Occipital lobe (tissue), 2 donors: ENCODE data around the gene DAPK3. TPM values are rescaled to one million over a fixed set of nuclear protein-coding genes. Genes with fewer than 3 reads are reported as not detected.
"Not testable (repeated sequence)": the region's sequence is repeated elsewhere in the genome, so short reads cannot be mapped to it uniquely, and the experiment has no call there.

Experiments used
- DNase-seq: peaks from one replicate; lab custom pipeline; 2025; lab: John Stamatoyannopoulos, UW
- total RNA-seq: library from RNA; depleted of rRNA; stranded (reverse); fragments of >200 nt; gene quantifications from one replicate; pipeline ENCODE4 v1.2.3, GENCODE V29; 2014

DAPK3 gene
- total RNA-seq, 1 donor from 2014 or later: 51.3 TPM

GRCh38 chr19:4005436-4005835 lies 34.5 kb upstream of the DAPK3 start:
- DNase-seq: not testable (repeated sequence)

DNA sequence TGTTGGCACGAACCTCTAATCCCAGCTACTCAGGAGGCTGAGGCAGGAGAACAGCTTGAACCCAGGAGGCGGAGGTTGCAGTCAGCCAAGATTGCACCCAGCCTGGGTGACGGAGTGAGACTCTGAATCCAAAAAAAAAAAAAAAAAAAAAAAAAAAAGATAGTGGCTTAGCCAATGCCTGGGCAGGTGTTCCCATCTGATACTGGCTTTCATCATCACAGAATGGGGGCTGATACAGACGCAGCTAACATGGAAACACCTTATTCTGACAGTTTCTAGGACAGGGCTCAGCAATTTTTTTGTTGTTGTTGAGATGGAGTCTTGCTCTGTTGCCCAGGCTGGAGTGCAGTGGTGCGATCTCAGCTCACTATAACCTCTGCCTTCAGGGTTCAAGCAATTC lies 29.9 kb upstream of the DAPK3 start:
- not testable (repeated sequence) for DNase-seq

GRCh38 chr19:3998667-3999412 lies 27.9 kb upstream of the DAPK3 start:
- not testable (repeated sequence) for DNase-seq

- DNase-seq: no peak
Measured at GRCh38 chr19:3995607-3996006, 24.7 kb upstream of the DAPK3 start.

GRCh38 chr19:3990815-3991117 lies 19.9 kb upstream of the DAPK3 start:
- DNase-seq: no peak

- DNase-seq: peak; percentile 55
Measured at GRCh38 chr19:3987619-3988371, 16.9 kb upstream of the DAPK3 start.

GRCh38 chr19:3986260-3987041 lies 15.6 kb upstream of the DAPK3 start:
- peak; percentile 60 for DNase-seq

GRCh38 chr19:3985643-3986259 lies 14.9 kb upstream of the DAPK3 start:
- DNase-seq: no peak

DNA sequence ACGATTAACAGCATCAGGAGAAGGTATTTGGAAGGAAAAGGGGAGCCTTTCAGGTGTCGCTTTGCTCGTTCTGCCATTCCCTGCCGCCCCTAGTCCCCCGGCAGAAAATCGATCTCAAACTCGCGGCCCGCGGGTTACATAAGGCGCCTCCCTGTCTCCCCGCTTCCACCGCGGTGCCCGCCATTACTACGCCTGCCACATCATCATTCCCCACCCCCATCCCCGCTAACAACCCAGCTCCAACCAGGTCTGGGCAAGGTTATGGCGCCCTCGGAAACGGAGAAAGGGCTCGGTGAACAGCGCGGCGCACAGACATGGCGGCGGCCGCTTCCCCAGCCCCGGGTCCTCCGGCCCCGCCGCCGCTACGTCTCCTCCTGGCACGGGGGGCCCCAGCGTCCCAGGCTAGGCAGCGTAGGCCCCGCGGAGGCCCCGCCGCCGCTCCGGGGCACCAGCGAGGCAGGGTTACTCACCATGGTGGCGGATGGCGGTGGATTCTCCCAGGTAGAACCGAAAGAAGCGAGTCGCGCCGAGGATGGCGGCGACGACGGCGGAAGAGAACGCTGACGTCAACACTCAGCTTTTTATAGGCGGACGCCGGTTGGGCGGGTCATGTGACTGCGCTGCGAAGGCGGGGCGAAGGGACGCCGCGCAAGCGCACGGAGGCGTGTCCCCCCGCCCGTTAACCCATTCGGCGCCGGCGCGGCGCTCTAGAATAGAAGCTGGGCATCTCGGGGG lies 14.2 kb upstream of the DAPK3 start, which contains the start of gene EEF2:
EEF2 (minus strand) TSS at position 556 of the 735 bp plus-strand sequence; CDS start at position 473, 83 bp downstream.
- peak; percentile 74 for DNase-seq

GRCh38 chr19:3984584-3984907 lies 13.6 kb upstream of the DAPK3 start:
- DNase-seq: no peak

- DNase-seq: no peak
Measured at GRCh38 chr19:3983936-3984583, 13.2 kb upstream of the DAPK3 start.

DNA sequence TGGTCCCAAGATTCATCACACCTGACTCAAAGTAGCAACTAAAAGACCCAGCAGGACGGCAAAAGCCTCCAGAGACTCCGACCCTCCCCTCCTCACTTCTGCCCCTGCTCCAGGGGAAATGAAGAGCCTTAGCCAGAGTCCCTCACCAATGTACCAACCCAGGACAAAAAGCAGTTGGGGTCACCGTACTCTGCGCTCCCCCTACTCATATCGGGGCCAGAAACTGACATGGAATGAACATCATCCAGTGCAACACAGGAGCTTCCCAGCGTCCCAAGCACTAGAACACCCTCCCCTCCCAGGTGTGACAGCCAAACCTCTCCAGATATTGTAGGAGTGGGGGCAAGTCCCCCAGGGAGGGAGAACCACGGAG lies 12.6 kb upstream of the DAPK3 start:
- no peak for DNase-seq

DNA sequence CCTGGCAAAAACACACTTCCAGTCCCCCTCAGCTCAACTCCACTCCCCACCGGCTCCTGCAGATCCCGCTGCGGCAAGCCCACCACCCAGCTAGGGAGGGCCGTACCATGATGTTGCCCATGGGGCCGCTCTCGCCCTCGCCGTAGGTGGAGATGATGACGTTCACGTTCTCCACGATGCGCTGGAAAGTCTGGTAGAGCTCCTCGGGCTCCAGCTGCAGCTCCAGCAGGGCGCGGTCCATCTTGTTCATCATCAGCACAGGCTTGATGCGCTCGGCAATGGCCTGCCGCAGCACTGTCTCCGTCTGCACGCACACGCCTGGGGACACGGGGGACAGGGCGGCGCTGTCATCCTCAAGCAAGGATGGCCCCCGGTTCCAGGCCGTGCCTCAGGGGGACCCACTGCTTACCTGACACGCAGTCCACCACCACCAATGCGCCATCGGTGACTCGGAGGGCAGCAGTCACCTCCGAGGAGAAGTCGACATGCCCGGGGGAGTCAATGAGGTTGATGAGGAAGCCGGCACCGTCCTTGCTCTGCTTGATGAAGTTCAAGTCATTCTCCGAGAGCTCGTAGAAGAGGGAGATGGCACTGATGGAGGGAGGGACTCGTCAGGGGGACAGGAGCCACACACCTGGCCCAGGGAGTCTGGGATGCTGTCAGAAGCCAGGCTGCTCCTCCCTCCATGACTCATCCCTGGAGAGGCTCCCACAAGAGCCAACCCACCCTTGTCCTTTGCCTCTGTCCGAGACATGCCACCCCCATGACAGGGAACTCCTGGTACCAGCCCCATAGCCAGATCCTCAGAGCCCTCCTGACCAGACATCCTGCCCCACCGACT lies 12.0 kb upstream of the DAPK3 start:
- no peak for DNase-seq

GRCh38 chr19:3981736-3982681 lies 11.1 kb upstream of the DAPK3 start:
- DNase-seq: no peak

- DNase-seq: no peak
Measured at GRCh38 chr19:3981373-3981735, 10.5 kb upstream of the DAPK3 start.

GRCh38 chr19:3980353-3981251 lies 9.7 kb upstream of the DAPK3 start:
- no peak for DNase-seq

- DNase-seq: no peak
Measured at GRCh38 chr19:3979674-3980352, 8.9 kb upstream of the DAPK3 start.
